C4-2B (cell line): ENCODE results near the gene ZSCAN12.

Experiments
- ZFX ChIP-seq: fragments of 450-650 bp; IDR thresholded peaks from 2 replicates; pipeline ENCODE4 v1.6.1; 2017
- TF ChIP-seq, protein P1 (sequence below): fragments of 450-650 bp; conservative IDR thresholded peaks from 2 replicates; pipeline ENCODE4 v1.5.1; 2017; ENCODE audit warnings: mild to moderate bottlenecking

DNA sequence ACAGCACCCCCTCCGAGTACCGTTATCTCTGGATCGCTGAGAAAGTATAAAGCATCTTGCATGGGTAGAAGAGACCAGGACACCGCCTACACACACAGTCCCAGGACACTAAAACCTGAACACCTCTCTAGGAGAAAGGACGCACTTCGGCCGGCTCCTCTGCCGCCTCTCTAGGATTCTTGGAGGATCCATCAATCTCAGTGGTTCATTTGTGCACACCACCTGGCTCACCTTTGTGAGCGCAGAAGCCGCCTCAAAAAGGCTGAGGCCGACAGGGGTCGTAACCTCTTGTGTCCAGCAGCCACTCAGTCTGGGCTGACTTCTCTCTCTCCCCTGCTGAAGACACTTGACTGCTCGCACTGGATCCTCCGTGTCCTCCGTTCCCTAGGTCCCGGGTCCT is 30.2 kb upstream of the ZSCAN12 start:
- TF ChIP-seq, protein P1, sequence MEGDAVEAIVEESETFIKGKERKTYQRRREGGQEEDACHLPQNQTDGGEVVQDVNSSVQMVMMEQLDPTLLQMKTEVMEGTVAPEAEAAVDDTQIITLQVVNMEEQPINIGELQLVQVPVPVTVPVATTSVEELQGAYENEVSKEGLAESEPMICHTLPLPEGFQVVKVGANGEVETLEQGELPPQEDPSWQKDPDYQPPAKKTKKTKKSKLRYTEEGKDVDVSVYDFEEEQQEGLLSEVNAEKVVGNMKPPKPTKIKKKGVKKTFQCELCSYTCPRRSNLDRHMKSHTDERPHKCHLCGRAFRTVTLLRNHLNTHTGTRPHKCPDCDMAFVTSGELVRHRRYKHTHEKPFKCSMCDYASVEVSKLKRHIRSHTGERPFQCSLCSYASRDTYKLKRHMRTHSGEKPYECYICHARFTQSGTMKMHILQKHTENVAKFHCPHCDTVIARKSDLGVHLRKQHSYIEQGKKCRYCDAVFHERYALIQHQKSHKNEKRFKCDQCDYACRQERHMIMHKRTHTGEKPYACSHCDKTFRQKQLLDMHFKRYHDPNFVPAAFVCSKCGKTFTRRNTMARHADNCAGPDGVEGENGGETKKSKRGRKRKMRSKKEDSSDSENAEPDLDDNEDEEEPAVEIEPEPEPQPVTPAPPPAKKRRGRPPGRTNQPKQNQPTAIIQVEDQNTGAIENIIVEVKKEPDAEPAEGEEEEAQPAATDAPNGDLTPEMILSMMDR: no peak
- TF ChIP-seq ZFX: no peak
